HL-60 (cell line): ENCODE results near the gene MYH11.

ENCODE experiments used
- DNase-seq, 2 experiments: peaks; one replicate each; pipeline ENCODE4 v3.0.0-alpha.2; 2010 to 2020; ENCODE audit warnings: low read depth in 1 of 2, low spot score in 1 of 2
- H3K27ac ChIP-seq: fragments of 250-450 bp; sonication (Bioruptor Pico); replicated peaks from 2 replicates; pipeline ENCODE4 v1.5.1; 2020; ENCODE audit warnings: mild to moderate bottlenecking, moderate library complexity
- H3K27me3 ChIP-seq: fragments of 250-450 bp; sonication (Bioruptor Pico); 2 replicates; pipeline ENCODE4 v1.5.1; 2021; ENCODE audit warnings: mild to moderate bottlenecking, moderate library complexity; ENCODE audit not compliant: insufficient read depth, poor library complexity, severe bottlenecking
- H3K4me3 ChIP-seq: replicated peaks from 2 replicates; pipeline ENCODE4 v1.5.1; 2011; ENCODE audit warnings: mild to moderate bottlenecking, control low read depth, low read length; ENCODE audit not compliant: insufficient read depth
- GABPA ChIP-seq: IDR thresholded peaks from 2 replicates; pipeline ENCODE4 v1.6.1; 2012; ENCODE audit warnings: low read depth
- POLR2AphosphoS5 ChIP-seq: IDR thresholded peaks from 2 replicates; pipeline ENCODE4 v1.6.1; 2012; ENCODE audit warnings: low read depth
- REST ChIP-seq: IDR thresholded peaks from 2 replicates; pipeline ENCODE4 v1.6.1; 2012; ENCODE audit warnings: low read depth; ENCODE audit not compliant: insufficient replicate concordance
- SPI1 ChIP-seq: IDR thresholded peaks from 2 replicates; pipeline ENCODE4 v1.6.1; 2012; ENCODE audit warnings: low read depth, mild to moderate bottlenecking, borderline replicate concordance
- TF ChIP-seq, protein P1 (sequence below): IDR thresholded peaks from one replicate; pipeline ENCODE4 v1.5.1; 2011; ENCODE audit warnings: low read length, control low read depth, inconsistent platforms; ENCODE audit not compliant: insufficient read depth

MYH11 gene

DNA sequence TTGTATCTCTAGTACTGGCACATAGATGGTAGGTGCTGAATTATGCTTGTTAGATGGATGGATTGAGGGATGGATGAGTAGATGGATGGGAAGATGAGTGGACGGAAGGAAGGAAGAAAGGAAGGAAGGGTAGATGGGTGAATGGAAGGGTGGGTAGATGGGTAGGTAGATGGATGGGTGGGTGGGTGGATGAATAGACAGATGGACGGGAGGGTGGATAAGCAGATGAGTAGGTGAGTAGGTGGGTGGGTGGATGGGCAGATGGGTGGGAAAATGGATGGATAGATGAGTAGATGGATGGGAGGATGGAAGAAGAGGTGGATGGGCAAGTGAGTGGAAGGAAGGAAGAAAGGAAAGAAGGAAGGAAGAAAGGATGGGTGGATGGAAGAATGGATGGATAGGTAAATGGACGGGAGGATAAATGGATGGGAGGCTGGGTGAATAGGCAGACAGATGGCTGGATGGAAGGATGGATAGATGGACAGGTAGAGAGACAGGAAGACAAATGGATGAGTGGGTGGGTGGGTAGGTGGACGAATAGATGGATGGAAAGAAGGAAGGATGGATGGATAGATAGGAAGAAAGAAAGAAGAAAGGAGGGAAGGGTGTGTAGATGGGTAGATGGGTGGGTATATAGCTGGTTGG lies 56.9 kb downstream of the MYH11 start:
- DNase-seq = no peak

GRCh38 chr16:15798671-15799070 lies 58.2 kb downstream of the MYH11 start:
- no peak for DNase-seq
- TF ChIP-seq POLR2AphosphoS5 (no peak), GABPA (no peak), SPI1 (no peak), REST (no peak)
- TF ChIP-seq, protein P1, sequence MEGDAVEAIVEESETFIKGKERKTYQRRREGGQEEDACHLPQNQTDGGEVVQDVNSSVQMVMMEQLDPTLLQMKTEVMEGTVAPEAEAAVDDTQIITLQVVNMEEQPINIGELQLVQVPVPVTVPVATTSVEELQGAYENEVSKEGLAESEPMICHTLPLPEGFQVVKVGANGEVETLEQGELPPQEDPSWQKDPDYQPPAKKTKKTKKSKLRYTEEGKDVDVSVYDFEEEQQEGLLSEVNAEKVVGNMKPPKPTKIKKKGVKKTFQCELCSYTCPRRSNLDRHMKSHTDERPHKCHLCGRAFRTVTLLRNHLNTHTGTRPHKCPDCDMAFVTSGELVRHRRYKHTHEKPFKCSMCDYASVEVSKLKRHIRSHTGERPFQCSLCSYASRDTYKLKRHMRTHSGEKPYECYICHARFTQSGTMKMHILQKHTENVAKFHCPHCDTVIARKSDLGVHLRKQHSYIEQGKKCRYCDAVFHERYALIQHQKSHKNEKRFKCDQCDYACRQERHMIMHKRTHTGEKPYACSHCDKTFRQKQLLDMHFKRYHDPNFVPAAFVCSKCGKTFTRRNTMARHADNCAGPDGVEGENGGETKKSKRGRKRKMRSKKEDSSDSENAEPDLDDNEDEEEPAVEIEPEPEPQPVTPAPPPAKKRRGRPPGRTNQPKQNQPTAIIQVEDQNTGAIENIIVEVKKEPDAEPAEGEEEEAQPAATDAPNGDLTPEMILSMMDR = no peak
- Histone ChIP-seq H3K27me3 (no peaks in the 10 kb centered on the region), H3K4me3 (no peak overlapping the region), H3K27ac (no peak overlapping the region)

More for the DNA sequence above, 56.9 kb downstream of the MYH11 start:
- Histone ChIP-seq H3K27ac (no peak overlapping the region), H3K4me3 (no peak overlapping the region), H3K27me3 (no peaks in the 10 kb centered on the region)
- TF ChIP-seq REST (no peak), GABPA (no peak)

- no peak for DNase-seq
- Histone ChIP-seq H3K4me3 (no peak overlapping the region), H3K27me3 (no peaks in the 10 kb centered on the region), H3K27ac (no peak overlapping the region)
- TF ChIP-seq, protein P1 = no peak
- TF ChIP-seq SPI1 = no peak
These were observed 59.9 kb downstream of the MYH11 start for GRCh38 chr16:15796885-15797284.

GRCh38 chr16:15795615-15796014 lies 61.2 kb downstream of the MYH11 start:
- no peak overlapping the region for H3K4me3 ChIP-seq
- DNase-seq = no peak
- H3K27ac ChIP-seq = no peak overlapping the region
- TF ChIP-seq, protein P1 = no peak
- TF ChIP-seq POLR2AphosphoS5 (no peak), SPI1 (no peak), REST (no peak), GABPA (no peak)
- no peaks in the 10 kb centered on the region for H3K27me3 ChIP-seq
